Epidermal melanocyte (primary cell): ENCODE measurements around the gene CADPS.

Source experiments
- DNase-seq: peaks from one replicate; pipeline ENCODE4 v3.0.0; 2011; ENCODE audit warnings: low spot score; ENCODE audit not compliant: insufficient read length

Gene CADPS

DNA sequence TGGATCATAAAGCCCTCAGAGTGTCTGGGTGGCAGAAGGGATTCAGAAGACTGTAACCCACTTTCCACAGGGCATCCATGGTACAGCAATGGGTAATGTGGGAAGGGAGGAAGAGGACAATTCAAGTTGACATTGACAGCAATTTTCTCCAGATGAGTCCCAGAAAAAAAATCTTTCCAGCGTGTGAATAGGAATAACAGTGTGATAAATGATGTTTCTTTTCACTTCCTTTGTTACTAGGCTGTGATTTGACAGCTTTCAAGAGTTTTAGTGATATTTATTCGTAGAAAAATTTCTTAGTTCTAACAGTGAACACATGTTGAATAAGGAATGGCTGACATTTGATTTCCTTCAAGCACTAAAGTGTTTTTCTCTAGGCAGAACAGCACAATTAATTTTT, 186.4 kb downstream of the CADPS start:
- DNase-seq, result no peak

DNA sequence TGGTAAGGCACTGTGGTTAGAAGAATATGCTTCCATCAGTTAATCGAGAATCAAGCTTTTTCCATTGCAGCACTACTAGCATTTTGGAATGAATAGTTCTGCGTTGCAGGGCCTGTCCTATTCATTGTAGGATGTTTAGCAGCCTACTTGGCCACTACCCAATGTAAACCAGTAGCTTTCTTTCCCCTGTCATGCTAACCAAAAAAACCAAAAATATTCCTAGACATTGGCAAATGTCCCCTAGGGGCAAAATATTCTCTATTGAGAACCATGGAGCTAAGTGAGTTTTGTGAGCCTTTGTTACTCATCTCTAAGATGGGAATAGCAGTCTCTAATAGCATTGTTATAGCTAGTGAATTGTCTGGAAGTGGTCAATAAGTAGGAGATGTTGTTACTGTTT, 187.2 kb downstream of the CADPS start:
- no peak for DNase-seq

DNA sequence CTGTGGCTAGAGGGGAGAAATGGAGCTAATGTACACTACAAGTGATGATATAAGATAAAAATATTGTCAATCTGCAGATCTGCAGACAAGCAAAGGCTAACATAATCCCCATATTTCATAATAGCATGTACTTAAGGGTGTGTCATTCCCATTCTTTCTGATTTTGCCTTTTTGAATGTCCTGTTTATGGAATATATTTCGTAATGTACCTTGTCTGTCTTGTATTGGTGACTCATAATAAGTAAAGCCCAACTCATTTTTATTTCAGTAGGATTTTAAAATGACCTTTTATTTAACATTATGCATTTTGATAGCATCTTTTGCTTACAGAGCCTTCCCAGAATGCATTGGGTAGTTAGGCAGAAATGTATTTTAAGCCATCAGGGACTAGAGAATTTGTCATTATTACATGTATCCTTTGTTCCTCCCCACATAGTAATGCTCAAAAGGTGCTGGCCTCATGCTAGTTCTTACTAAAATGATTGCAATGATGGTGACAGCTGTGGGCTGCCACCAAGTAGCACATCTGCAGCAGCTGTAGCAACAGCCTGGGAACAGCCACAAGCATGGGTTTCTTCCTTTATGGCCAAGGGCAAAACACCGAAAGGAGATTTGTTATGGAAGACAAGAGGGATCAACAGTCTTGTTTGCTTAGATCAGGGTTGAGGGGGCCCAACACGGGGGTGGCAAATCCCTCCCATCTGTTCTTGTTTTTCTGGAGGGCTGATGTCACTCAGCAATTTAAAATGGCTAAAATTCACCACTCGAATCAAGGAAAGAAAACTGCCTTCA, 188.5 kb downstream of the CADPS start:
- no peak for DNase-seq

DNA sequence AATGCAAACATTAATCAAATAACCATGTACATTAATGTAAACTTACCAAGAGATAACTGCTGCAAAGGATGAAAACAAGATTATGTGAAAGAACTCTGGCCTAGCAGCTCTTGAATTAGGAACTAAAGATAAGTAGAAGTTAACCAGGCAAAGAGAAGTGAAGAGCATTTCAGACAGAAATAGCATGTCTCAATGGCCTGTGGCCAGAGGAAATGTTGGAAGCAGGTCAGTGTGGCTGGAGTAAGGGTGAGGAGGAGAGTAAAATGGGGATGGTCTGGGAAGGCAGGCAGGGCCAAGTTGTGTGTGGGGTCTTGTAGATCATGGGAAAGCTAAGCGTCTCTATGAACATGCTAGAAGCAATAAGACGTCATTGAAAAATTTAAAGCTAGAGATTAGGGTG, 192.4 kb downstream of the CADPS start:
- no peak for DNase-seq

DNA sequence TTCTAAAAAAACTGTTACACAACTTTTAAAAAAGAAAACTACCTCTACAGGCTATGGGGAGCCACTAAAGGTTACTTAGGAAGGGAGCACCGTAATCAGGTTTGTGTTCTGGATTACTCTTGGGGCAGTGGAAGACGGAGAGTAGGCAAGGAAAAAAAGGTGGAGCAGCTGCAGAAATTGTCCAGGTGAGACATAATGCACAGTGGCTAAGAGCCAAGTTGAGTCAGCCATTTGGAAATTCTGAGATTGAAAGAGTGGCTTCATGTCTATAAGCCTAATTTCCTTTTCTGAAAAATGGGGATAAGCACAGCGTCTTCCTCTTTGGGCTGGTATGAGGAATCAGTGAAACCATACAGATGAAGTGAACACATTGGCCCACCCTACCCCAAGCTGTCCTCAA, 195.2 kb downstream of the CADPS start:
- no peak for DNase-seq

DNA sequence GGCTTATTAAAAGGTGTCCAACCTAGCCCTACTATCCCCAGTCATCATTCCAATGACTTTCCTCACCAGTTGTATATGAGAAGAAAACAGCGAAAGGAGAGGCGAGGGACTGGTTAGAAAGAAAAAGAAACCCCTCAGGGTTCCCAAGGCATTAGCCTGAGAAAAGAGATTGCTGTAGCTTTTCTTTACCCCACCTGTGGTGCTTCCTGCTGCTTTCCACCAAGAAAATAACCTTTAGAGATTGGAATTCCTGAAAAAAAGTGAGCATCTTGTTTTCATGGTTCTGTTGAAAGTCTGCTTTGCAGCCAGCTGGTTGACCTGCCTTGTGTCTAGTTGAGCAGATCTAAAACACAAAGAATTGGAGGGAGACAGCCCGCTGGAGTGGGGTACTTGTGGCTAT, 196.4 kb downstream of the CADPS start:
- no peak for DNase-seq

DNA sequence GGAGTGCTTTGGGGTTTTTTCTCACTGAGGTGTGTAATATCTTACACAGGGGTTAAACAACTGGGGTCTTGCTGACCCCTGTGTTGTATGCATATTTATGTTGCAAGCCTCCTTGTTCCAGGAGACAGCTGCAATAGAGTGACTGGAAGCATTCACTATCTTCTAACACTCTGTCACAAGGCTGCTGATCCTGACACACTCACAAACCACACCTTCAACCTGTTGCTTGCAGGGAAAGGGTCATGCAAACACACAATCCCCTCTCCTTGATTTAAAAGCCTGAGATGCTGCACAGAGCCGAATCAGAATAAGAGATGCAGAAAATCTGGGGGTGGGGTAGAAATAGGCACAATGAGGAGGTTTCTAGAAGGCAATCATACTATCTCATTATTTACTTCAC, 197.3 kb downstream of the CADPS start:
- no peak for DNase-seq

DNA sequence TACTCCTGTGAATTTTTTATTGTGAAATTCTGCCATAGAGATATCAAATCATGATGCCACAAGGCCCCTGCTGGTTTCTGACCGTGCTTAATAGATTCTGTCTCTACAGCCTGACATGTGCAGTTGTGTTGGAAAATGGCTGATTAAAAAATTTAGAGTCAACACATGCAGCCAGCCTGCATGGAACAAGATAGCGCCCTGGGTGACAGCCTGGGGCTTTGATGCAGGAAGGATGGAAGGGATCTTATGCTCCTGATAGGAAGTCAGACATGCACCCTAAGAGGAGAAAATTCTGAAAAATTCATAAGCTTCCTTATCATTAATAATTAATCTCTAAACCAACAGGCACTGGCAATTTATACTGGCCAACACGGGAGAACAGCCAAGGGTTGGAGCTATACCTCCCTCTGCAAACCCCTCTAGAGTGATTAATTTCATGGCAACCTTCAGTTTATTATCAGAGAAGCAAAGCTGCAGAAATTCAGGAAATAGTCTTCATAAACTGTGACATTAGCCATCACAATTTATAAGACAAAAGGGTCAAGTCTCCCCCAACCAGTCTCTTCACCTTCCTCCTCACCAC, 198.4 kb downstream of the CADPS start:
- no peak for DNase-seq

DNA sequence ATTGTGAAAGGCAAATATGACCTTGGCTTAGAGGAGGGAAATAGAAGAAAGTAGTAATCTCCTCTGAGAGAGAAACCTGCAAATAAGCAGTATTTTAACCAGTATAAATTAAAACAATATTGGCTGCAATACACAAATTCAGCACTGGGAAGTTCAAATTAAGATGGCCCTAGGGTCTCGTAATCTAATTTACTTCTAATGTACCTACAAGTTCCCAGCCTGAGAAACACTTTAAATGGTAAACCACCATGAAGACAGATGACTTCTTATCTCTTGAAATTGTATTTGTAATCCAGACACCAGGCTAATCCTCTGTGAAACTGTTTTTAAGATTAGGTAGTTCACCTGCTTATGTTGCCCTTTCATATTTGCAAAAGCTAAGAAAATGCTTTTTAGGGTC, 199.7 kb downstream of the CADPS start:
- no peak for DNase-seq

DNA sequence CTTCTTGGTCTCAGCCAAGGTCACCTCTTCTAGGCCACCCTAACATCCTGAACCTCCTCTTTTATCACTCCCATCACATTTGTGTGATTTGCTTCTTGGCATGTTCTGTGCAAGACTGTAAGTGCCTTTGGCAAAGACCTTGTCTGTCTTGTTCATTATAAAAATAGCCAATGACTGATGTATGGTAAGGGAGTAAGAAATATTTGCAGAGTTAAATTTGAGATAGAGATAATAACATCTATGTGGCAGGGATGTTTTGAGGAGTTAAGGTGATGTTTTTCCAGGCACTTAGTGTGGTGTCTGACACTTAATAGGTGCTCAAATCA, 202.3 kb downstream of the CADPS start:
- no peak for DNase-seq

DNA sequence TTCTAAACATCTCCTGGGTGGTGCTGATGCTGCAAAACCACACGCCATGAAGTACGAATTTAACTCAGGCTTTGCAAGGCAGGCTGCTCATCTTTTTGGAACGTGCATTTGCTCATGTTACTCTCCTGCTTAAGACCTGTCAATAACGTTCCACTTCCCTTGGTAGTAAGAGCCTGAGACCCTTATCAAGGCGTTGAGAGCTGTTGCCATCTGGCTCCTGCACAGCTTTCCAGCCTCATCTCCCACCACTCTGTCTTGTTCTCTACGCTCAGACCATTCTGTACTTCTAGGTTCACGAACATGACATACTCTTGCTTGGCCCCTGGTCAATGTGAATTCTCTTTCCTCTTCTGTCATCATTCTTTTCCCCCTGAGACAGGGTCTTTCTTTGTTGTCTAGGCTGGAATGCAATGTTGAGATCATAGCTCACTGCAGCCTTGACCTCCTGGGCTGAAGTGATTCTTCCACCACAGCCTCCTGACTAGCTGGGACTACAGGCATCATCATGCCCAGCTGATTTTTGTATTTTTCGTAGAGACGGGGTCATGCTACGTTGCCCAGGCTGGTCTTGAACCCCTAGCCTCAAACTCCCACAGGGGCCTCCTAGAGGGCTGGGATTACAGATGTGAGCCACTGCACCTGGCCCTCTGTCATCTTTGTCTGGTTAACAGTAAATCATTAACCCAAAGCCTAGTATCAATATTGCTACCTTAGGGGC, 202.8 kb downstream of the CADPS start:
- no peak for DNase-seq

DNA sequence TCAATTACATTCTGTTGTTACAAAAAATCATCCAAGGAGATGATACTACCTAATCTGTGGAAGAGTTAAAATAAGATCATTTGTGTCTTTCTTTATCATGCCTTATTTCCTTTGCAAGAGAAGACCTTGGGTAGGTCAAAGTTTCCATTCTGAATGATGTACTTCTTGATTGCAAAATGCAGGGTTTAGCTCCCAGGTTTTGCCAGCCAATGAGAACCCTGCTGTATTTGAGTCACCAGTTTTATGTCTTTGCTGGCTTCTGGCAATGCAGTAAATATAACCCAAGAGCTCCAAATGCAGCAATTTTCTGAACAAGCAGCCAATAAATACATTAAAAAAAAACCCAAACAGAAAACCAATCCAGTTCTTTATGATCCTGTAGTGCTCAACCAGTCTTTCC, 204.9 kb downstream of the CADPS start:
- no peak for DNase-seq

DNA sequence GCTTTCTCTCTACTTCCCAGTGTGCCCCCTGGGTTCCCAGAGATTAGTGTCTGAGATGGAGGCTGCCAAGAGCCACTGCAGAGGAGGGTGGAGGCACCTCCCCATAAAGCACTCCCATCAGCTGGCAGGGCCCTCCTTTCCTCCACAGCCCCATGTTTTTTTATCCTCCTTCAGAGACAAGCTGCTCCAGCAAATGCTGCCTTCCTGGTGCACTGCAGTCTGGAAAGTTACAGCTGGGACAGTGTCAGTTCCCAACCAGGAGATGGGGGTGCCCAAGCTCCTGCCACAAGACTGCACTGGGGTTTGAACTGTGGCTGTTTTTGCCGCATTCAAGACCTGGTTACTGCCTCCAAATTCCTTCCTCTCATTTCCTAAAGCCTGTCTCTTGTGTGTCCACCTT, 206.1 kb downstream of the CADPS start:
- no peak for DNase-seq

DNA sequence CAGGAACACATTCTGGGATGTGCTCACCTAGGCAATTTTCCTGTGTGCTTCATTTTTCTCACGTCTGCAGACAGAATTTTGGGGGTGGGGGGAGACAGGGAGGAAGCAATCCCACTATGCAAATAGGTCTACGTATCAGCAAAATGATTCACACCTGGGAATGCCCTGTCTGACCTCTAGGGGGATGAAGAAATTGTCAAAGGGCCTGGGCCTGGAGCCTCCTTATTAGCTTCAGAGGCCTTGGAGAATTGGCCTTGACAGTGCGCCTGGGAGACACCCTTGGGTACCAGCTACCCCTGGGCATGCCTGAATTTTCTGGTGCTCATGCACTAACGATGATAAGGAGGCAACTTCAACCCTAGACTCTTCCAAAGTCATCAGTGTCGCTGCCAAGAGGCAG, 207.5 kb downstream of the CADPS start:
- no peak for DNase-seq

DNA sequence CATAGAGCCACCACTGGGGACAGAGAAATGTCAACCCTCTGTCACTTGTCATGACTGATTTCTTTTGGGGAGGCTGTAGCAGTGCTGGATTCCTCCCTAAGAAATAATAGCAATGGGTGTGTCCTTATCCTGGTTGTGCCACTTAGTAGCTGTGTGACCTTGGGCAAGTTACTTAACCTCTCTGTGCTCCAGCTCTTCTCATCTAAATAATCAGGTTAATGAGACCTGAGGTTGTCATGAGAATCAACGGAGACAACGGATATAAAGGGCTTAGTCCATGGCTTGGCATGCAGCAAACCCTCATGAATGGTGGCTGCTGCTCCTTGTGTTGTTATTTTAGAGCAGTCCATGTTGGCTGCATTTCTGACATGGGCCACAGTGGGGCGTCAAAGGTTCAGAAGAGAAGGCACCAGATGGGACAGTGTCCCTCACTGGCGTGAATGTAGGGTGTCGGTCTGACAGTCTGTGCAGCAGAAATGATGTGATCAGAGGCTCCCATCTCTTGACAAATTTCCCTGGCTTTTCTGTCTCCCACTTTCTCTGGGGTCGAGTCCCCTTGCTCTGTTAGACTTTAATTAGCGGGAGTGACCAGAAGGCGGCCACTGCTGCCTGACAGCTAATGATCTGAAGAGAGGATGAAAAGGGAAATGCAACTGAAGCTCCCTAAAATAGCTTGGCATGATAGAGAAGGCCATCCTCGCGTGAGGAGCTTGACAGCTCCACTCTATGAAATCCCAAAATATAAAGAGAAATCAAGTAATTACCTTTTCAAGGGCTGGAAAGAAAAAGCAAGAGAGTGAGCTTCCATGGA, 209.4 kb downstream of the CADPS start:
- no peak for DNase-seq

DNA sequence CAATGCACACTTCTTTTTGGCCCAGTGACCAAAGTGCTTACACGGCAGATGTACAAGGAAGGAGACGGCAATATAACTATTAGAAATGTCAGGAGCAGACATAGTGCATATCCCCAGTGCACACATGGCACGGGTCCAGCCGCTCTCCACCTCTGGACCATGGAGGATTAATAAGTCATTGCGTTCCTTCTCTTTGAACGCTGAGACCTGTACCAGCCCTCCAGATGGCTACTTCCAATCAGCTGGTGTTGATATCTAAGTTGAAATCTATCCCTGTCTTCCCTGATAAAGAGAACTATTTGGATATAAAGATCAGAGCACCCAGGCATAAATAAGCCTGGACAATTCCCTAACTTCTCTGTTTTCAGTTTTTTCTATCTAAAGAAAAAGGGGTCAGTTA, 212.5 kb downstream of the CADPS start:
- DNase-seq, result no peak

DNA sequence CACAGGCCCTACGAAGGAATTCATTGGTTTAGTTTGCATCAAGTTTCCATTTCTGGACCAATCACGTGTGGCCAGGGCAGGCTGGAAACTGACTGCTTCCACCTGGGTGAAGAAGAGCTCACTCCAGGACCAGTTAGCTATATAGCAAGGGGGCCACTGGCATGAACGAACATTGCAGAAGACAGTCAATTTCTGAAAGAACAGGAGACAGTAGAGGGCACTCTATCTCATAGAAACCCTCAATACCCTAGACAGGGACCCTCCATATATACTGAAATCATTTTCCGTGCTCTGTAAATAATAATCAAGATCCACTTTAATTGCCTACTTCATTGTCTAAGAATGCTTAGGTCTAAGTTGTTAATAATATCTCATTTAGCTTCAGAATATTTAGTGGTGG, 215.6 kb downstream of the CADPS start:
- no peak for DNase-seq

DNA sequence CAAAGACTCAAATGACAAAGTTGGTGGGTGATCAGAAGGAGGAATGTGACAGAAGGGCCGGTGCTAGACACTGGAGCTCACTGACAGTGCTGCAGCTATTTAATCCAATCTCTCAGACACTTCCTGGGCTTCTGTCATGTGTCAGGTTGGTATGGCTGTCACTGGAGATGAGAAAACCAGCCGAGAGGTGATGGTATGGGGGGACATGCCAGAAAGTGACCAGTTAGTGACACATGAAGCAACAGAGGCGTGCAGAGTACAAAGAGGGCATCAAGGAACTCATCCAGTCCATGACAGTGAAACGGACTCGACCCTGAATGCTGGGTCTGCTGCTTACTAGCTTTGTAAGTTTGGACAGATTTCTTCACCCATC, 219.5 kb downstream of the CADPS start:
- DNase-seq, result no peak

DNA sequence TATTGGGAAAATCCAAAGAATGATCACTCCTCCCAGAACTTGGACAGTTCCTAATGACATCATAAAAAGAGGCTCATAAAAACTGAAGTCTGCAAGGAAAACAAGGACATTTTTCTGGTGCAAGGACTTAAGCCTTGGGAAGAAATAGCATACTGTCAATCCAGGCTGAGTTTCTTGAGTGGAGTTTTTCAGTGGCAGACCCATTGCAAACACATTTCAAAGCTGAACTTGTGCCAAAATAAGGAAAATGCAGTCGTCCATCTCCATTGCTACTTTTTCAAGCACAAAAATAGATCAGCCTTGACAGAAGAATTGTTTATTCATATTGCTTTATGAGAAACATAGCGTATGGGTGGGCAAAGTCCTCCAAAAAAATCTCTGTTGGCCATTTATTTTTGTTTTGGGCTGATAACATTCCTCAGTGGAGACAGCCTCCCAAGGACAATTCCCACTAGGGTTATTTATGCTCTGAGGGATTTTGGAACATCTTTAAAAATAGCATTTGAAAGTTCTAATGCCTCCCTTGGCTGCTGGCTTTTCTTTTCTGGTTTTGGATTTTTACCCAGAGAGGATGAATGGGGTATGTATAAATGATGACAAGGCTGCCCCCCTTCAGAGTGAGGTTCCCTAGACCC, 220.0 kb downstream of the CADPS start:
- DNase-seq, result no peak

DNA sequence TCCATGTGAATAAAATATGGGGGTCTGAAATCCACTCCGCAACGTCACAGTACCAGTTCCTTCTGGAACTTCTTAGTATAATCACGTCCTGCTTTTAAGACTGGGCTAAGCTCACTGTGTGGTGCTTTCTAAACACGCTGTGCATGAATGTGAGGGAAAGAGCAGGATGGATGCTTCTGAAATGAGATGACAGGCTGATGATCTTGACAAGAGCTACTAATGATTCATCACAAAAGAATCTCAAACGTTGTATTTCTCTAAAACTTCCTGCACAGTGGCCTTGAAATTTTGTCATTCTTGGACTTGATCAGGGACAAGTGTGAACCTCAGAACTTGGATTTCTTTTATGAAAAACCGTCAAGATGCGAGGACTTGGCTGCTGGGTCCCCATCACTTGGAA, 221.4 kb downstream of the CADPS start:
- DNase-seq, result no peak

DNA sequence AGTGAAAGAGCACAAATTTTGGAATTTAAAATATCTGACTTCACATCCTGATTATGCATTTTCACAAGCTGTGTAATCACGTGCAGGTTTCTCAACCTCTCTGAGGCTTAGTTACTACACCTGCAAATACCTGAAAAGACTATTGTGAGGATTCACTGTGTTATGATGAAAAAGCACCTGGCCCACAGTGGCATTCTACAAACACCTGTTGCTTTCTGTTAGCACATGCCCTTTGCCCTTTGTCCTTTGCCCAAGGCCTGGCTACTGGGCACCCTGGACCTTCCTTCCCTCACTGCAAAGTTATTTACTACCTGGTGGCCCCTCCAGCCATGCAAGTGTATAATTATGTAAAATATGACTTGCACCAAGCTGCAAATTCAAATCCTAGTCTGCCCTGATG, 227.5 kb downstream of the CADPS start:
- DNase-seq, result no peak

DNA sequence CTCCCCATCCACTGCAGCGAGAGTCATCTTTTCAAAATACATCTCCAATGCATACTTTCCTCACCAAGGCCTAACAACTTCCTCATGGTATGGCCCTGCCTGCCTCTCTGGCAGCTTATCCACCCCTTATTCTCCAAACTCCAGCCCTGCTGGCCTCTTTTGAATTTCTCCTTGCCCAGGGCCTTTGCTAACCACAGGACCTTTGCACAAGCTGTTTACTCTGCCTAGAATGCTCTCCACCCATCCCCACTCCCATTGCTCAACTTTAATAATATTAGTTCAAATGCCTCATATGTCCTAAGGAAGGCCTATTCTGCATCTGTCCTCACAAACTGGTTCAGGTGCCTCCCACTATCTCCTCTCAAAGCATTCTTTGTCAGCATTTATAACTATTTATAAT, 230.7 kb downstream of the CADPS start:
- no peak for DNase-seq
